Measurements from ENCODE around the gene TF.

DNA sequence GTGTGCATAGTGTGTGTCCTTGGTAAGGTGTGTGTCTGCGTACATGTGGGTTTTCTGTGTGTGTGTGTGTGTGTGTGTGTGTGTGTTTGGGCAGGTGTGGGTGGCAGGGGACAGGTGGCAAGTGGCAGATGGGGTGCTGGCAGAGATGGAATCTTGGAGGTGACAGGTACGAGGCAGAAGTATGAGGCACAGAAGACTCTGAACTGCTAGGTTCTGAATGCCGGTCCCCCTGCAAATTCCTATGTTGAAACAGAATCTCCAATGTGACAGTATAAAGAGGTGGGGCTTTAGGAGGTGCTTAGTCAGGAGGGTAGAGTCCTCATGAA lies 89.2 kb downstream of the TF start:
- TF ChIP-seq, protein P1, sequence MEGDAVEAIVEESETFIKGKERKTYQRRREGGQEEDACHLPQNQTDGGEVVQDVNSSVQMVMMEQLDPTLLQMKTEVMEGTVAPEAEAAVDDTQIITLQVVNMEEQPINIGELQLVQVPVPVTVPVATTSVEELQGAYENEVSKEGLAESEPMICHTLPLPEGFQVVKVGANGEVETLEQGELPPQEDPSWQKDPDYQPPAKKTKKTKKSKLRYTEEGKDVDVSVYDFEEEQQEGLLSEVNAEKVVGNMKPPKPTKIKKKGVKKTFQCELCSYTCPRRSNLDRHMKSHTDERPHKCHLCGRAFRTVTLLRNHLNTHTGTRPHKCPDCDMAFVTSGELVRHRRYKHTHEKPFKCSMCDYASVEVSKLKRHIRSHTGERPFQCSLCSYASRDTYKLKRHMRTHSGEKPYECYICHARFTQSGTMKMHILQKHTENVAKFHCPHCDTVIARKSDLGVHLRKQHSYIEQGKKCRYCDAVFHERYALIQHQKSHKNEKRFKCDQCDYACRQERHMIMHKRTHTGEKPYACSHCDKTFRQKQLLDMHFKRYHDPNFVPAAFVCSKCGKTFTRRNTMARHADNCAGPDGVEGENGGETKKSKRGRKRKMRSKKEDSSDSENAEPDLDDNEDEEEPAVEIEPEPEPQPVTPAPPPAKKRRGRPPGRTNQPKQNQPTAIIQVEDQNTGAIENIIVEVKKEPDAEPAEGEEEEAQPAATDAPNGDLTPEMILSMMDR (IDR thresholded peaks at IDR 0.05): no peak
- TF ChIP-seq FOXM1 (IDR thresholded peaks at IDR 0.05; ENCODE audit: low read depth) (no peak), FOSL2 (IDR thresholded peaks at IDR 0.05; ENCODE audit: borderline replicate concordance, low read depth) (no peak), RAD21 (IDR thresholded peaks at IDR 0.05; ENCODE audit: low read length) (no peak), ELF1 (IDR thresholded peaks at IDR 0.05) (no peak), POLR2AphosphoS5 (IDR thresholded peaks at IDR 0.05; ENCODE audit: low read depth, low read length) (no peak), MEF2A (IDR thresholded peaks at IDR 0.05; ENCODE audit: borderline replicate concordance, low read depth) (no peak)
- TF ChIP-seq, protein P2, sequence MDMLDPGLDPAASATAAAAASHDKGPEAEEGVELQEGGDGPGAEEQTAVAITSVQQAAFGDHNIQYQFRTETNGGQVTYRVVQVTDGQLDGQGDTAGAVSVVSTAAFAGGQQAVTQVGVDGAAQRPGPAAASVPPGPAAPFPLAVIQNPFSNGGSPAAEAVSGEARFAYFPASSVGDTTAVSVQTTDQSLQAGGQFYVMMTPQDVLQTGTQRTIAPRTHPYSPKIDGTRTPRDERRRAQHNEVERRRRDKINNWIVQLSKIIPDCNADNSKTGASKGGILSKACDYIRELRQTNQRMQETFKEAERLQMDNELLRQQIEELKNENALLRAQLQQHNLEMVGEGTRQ (IDR thresholded peaks at IDR 0.05; ENCODE audit: borderline replicate concordance, low read depth, low read length): no peak
